PC-3 (cell line): ENCODE data around the gene POU2F1. TPM values are rescaled to one million over a fixed set of nuclear protein-coding genes. Genes with fewer than 3 reads are reported as not detected.

Experiments used
- ATAC-seq: fragments of 200-7000 bp; cut with Tn5 transposase; 2 replicates; pipeline ENCODE4 v1.9.1; 2020; ENCODE audit warnings: mild to moderate bottlenecking, moderate library complexity
- BruUV-seq: library from RNA; stranded (reverse); fragments of 400-500 nt; replicated peaks from 2 replicates; lab custom pipeline; 2021; lab: Mats Ljungman, UMichigan
- CTCF ChIA-PET: fragments of 300-600 bp; sonication (Branson Sonifier 250); formaldehyde crosslinking; loops from one replicate; lab custom pipeline; 2022; ENCODE audit warnings: antibody characterized with exemption; lab: Charles Lee
- POLR2A ChIA-PET: fragments of 300-600 bp; sonication (Branson Sonifier 250); formaldehyde crosslinking; loops from one replicate; lab custom pipeline; 2022; ENCODE audit warnings: antibody characterized with exemption; ENCODE audit not compliant: unreplicated experiment; lab: Charles Lee
- DNase-seq: peaks from one replicate; pipeline ENCODE4 v3.0.0-alpha.2; 2015
- H2AFZ ChIP-seq: fragments of 300-600 bp; sonication (generic); 2 replicates; pipeline ENCODE4 v1.6.0; 2016; ENCODE audit warnings: antibody characterized with exemption, low read length
- H3F3A ChIP-seq: fragments of 300-600 bp; sonication (generic); one replicate; pipeline ENCODE4 v1.6.0; 2017; ENCODE audit warnings: antibody characterized with exemption, low read length, control low read depth, mild to moderate bottlenecking; ENCODE audit not compliant: unreplicated experiment
- H3K27ac ChIP-seq: fragments of 300-600 bp; sonication (generic); 2 replicates; pipeline ENCODE4 v1.5.1; 2016; ENCODE audit warnings: mild to moderate bottlenecking, low read length
- H3K27me3 ChIP-seq: fragments of 300-600 bp; sonication (generic); 2 replicates; pipeline ENCODE4 v1.6.1; 2016; ENCODE audit warnings: low read length, mixed read lengths
- H3K36me3 ChIP-seq: fragments of 300-600 bp; sonication (generic); 2 replicates; pipeline ENCODE4 v1.6.1; 2016; ENCODE audit warnings: low read depth, mixed run types, low read length, mixed read lengths
- H3K4me1 ChIP-seq: fragments of 300-600 bp; sonication (generic); 2 replicates; pipeline ENCODE4 v1.5.1; 2016; ENCODE audit warnings: low read length; ENCODE audit not compliant: insufficient read depth
- H3K4me2 ChIP-seq: fragments of 300-600 bp; sonication (generic); 2 replicates; pipeline ENCODE4 v1.6.0; 2016; ENCODE audit warnings: low read length
- H3K4me3 ChIP-seq: fragments of 300-600 bp; sonication (generic); 2 replicates; pipeline ENCODE4 v1.5.1; 2016; ENCODE audit warnings: mild to moderate bottlenecking, low read length, mixed read lengths
- H3K79me2 ChIP-seq: fragments of 300-600 bp; sonication (generic); 2 replicates; pipeline ENCODE4 v1.6.1; 2017; ENCODE audit warnings: low read length, mixed read lengths
- H3K9ac ChIP-seq: fragments of 300-600 bp; sonication (generic); 2 replicates; pipeline ENCODE4 v1.6.0; 2016; ENCODE audit warnings: mild to moderate bottlenecking, low read length
- H3K9me2 ChIP-seq: fragments of 300-600 bp; sonication (generic); replicated peaks from 2 replicates; pipeline ENCODE4 v1.6.1; 2016; ENCODE audit warnings: mixed run types, low read length, mixed read lengths
- H3K9me3 ChIP-seq: fragments of 300-600 bp; sonication (generic); 2 replicates; pipeline ENCODE4 v1.6.1; 2016; ENCODE audit warnings: low read length, mixed read lengths
- H4K20me1 ChIP-seq: fragments of 300-600 bp; sonication (generic); 2 replicates; pipeline ENCODE4 v1.6.1; 2016; ENCODE audit warnings: low read length, mixed read lengths
- CTCF ChIP-seq: fragments of 300-600 bp; sonication (generic); conservative IDR thresholded peaks from 2 replicates; pipeline ENCODE4 v1.5.1; 2017; ENCODE audit warnings: antibody characterized with exemption, low read depth, mild to moderate bottlenecking, low read length
- EZH2 ChIP-seq: fragments of 300-600 bp; sonication (generic); IDR thresholded peaks from one replicate; pipeline ENCODE4 v1.6.1; 2017; ENCODE audit warnings: antibody characterized with exemption, mild to moderate bottlenecking, low read length; ENCODE audit not compliant: unreplicated experiment
- EZH2phosphoT487 ChIP-seq: fragments of 300-600 bp; sonication (generic); IDR thresholded peaks from 2 replicates; pipeline ENCODE4 v1.6.1; 2018; ENCODE audit warnings: mild to moderate bottlenecking, antibody characterized with exemption, low read length, borderline replicate concordance
- intact Hi-C: fragments of 100-400 bp; cut with micrococcal nuclease; formaldehyde crosslinking; loops from 2 replicates; pipeline ENCODE4 v1.9.0; 2023
- total RNA-seq: library from RNA; depleted of rRNA; stranded (reverse); fragments of >200 nt; gene quantifications from 2 replicates; pipeline ENCODE4 v1.2.3, GENCODE V29; 2014

POU2F1 gene
- total RNA-seq, 1 experiment from 2014 or later: 8.7 TPM

DNA sequence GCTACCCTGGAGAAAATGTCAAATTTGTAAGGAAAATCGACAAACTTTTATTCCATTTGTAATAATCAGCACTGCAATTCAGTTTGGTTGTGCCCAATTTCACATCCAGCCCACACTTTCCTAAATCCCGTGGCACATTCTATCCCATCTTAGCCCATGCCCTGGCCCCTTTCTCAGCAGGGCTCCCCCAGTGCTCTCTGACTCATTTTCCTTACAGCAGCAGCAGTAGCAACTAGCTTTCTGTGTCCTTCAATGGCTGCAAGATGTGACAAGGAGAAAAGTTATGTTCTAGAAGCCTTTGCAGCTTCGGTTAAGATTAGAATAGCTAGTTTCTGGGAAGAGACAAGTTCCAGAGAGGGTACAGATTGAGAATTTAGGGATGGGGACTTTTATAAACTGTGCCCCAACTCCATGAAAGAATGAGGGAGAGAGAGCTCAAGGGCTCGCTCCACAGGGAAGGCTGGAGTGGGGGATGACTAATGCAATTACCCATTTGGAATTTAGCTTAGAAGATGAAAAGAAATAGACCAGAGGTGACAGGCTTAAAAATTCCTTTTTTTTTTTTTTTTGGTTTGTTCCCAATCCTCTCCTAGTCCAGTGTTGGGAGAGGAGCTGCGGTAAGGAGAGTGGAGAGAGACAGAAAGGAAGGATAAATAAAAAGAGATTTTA, 47.0 kb upstream of the POU2F1 start:
- H3K4me3 ChIP-seq: no peak overlapping the region
- peak overlapping the region; percentile 18; the same call in 1 of the 2 replicates for H3K4me2 ChIP-seq
- H3F3A ChIP-seq: no peaks in the 10 kb centered on the region
- no peaks in the 10 kb centered on the region for H3K9me2 ChIP-seq
- H3K4me1 ChIP-seq: peaks cover 27% of the 10 kb centered on the region
- no peak for ATAC-seq
- H2AFZ ChIP-seq: 0 out of 2 replicates have a peak overlapping the region, but pooled peaks have one; percentile 27
- no peaks in the 10 kb centered on the region for H4K20me1 ChIP-seq
- no peaks in the 10 kb centered on the region for H3K27me3 ChIP-seq
- intact Hi-C loops: no loop called here
- no peaks in the 10 kb centered on the region for H3K79me2 ChIP-seq
- TF ChIP-seq CTCF (no peak), EZH2phosphoT487 (no peak)
- peak; percentile 51 for DNase-seq
- H3K9me3 ChIP-seq: no peaks in the 10 kb centered on the region
- no peaks in the 10 kb centered on the region for H3K36me3 ChIP-seq
- H3K27ac ChIP-seq: no peak overlapping the region
- CTCF ChIA-PET: interaction anchor here (0.6 kb wide), 1 partner anchor 155 kb away, joined by 4 read pairs; no protein-coding TSS in a partner anchor
- POLR2A ChIA-PET: no interaction called here
- no peak overlapping the region for H3K9ac ChIP-seq
- BruUV-seq: no TSS peak

DNA sequence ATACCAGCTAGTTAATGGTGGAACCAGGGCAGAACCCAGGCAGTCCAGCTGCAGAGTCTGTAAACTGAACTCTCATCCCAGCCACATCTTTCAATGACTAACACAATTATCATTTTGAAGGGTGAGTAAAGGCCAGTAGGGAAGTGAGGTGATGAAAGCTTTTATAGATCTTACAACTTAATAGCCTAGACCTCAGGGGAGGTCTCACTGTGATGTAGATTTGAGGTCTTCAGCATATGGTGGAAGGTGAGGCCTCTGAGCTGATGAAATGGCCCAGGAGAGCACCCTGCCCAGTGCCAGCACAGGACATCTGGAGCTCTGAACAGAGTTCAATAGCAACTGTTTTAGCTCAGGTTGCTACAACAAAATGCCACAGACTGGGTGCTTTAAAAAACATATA, 44.8 kb upstream of the POU2F1 start:
- Histone ChIP-seq H3K4me2 (no peak overlapping the region), H3K9me2 (no peaks in the 10 kb centered on the region), H3K9me3 (no peaks in the 10 kb centered on the region), H3F3A (no peaks in the 10 kb centered on the region), H3K36me3 (no peaks in the 10 kb centered on the region), H3K27me3 (no peaks in the 10 kb centered on the region), H3K79me2 (no peaks in the 10 kb centered on the region), H3K4me3 (no peak overlapping the region), H3K4me1 (peaks cover 20% of the 10 kb centered on the region), H3K9ac (no peak overlapping the region), H3K27ac (no peak overlapping the region), H2AFZ (no peak overlapping the region; the same call in 1 of the 2 replicates), H4K20me1 (no peaks in the 10 kb centered on the region)
- POLR2A ChIA-PET: no interaction called here
- ATAC-seq (peak; percentile 13; the same call in 1 of the 2 replicates), DNase-seq (peak; percentile 49)
- no peak for TF ChIP-seq CTCF
- no peak for TF ChIP-seq EZH2
- no peak for TF ChIP-seq EZH2phosphoT487
- intact Hi-C loops: no loop called here
- no TSS peak for BruUV-seq
- CTCF ChIA-PET: no interaction called here

- no peak overlapping the region for H3K27ac ChIP-seq
- no peaks in the 10 kb centered on the region for H4K20me1 ChIP-seq
- H3K9ac ChIP-seq: no peak overlapping the region
- no peak overlapping the region for H3K4me2 ChIP-seq
- no peak for DNase-seq
- H3F3A ChIP-seq: no peaks in the 10 kb centered on the region
- H3K36me3 ChIP-seq: no peaks in the 10 kb centered on the region
- peaks cover 14% of the 10 kb centered on the region for H3K4me1 ChIP-seq
- BruUV-seq: no TSS peak
- H3K79me2 ChIP-seq: no peaks in the 10 kb centered on the region
- H3K4me3 ChIP-seq: no peak overlapping the region
- ChIA-PET POLR2A (no interaction called here), CTCF (no interaction called here)
- 0 out of 2 replicates have a peak, but pooled peaks cover 3% of the 10 kb centered on the region for H3K9me2 ChIP-seq
- no peaks in the 10 kb centered on the region for H3K27me3 ChIP-seq
- TF ChIP-seq EZH2 (no peak), CTCF (no peak), EZH2phosphoT487 (no peak)
- no peak overlapping the region for H2AFZ ChIP-seq
- H3K9me3 ChIP-seq: no peaks in the 10 kb centered on the region
- intact Hi-C loops: no loop called here
- ATAC-seq: no peak
These were observed 41.9 kb upstream of the POU2F1 start for GRCh38 chr1:167178831-167179230.
